Activated CD4-positive, CD25-positive, alpha-beta regulatory T cell treated with anti-CD3 and anti-CD28 coated beads, Interleukin-2, amount 50 U/mL, for 16 hours (primary cell): ENCODE data around the gene KCND3.

ENCODE experiments used
- DNase-seq: peaks from one replicate; pipeline ENCODE4 v3.0.0-alpha.2; 2020; ENCODE audit warnings: low read depth, low spot score

KCND3 gene

DNA sequence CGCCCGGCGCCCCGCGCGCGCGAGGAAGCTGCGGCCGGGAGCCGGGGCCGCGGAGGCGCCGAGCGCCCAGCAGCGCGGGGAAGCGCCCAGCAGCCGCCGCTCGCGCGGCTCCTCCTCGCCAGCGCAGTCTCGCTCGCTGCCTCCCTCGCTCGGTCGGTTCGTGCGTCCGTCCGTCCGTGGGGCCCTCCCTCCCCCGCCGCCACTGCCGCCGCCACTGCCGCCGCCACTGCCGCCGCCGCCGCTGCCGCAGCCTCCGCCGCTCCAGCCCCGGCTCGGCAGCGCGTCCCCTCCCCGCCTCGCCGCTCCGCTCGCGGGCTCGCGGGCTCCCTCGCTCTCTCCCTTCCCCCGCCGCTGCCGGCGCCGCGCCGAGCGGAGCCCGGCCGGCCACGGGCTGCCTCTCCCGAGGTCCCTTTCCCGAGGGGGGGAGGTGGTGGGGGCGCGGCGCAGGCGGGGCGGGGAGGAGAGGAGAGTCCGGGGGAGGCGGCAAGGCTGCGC, at the start of gene KCND3:
TSS of gene KCND3 (minus strand) at position 138 of the 495 bp plus-strand sequence.
- DNase-seq = no peak

DNA sequence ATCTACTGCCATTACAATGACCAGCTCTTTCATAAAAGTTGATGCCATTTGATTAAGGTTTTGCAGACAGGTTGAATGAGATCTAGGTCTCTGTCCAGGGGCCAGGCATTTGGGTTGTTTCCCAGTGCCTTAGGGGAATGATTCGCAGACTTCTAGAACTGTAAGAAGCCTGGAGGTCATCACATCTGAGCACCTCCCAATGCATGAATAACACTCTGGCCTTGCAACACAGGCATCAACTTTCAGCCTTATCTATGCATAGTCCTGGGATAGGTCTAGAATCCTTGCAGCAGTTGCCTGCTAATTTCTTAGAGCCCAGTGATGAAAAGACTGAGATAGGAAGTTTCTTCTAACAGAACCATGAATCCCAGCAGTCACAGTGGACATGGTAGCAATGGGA, 44.8 kb upstream of the KCND3 start:
- no peak for DNase-seq

DNA sequence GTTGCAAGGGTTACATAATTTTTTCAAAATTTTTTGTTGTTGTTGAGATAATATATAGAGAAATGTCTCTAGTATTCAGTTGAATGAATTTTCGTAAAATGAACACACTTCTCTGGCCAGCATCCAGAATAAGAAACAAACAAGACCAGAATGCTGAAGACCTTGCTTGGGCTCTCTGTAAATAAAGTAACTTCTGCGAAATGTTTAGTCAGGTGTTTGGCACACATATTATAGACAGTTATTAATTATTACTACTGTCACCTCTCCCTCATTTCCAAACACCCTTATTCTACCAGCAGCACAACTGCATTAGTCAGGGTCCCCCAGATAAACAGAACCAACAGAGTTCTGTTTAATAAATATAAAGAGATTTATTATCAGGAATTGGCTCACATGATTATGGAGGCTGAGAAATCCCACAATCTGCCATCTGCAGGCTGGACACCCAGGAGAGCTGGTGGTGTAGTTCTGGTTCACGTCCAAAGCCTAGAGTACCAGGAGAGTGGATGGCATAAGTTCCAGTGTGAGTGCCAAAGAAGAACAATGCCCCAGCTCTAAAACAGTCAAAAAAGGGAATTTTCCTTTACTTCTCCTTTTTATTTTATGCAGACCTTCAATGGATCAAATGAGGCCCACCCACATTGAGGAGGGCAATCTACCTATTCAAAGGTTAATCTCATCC, 44.1 kb upstream of the KCND3 start:
- DNase-seq = no peak

DNA sequence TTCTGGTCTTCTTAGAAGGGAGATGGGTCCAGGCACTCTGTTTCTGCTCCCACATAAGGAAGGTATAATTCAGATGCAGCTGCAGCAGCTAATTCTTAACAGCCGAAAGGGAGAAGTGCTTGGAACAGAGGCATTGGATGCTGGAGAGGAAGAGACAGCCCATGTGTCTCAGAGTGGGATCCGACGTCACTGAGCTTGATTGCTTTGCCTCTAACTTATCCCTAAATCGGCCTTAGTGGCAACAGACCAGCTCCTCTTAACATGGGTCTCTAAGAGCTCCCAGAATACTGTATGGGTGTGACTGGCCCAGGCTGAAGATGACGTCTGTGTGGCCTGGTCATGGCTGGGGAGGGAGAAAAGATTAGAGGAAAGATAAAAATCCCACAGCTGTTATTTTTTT, 40.7 kb upstream of the KCND3 start:
- DNase-seq = no peak

DNA sequence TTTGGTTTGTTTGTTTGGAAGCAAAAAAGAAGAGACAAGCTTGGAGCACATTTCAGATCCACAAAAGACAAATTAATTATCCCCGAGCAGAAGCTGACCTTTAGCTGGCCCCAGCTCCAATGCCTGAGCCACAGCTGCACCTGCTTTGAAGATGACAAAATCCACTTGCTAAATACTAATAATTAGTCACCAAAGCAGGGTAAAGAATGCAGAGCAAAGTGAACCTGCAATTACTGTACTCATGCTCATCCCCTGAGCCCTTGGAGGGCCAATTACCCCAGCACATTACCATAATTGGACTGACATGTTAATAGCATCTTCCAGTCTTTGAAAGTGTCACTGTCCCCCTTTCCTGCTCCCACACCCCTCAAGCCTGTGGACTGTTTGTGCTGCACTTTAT, 38.2 kb upstream of the KCND3 start:
- no peak for DNase-seq

DNA sequence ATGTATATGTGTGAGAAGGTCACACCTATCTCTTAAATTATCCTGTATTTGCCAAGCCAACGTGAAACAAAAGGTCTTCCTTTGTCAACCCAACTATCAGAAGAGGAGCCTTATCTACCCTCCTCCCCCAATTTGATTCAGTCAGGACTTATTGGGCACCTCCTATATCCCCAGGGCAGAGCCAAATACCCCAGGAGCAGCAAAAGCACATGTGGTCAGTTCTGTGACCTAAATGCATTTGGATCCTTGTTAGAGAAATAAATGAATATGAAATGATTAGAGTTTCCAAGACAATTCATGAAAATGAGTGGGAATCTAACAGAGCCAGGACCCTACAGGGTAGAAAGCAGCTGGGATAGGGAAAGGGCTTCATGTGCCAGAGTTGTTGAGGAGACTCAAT, 37.0 kb upstream of the KCND3 start:
- no peak for DNase-seq

DNA sequence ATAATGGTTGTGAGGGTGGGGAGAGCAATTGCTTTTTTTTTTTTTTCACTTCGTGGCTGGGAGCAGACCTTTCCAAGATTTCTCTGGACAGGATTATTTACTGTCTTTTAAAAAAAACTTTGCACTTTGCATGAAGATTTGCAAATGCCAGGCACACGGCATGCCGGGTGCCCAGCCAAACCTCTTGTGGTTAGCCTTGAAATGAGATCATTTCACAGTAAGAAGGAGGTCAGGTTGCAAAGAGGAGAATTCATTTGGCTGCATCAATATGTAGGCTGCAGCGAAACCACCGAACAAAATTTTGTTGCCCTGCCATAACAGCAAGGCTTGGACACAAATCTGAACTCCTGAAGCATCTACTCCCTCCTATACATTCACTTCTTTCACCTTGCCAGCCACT, 36.5 kb upstream of the KCND3 start:
- DNase-seq = no peak

DNA sequence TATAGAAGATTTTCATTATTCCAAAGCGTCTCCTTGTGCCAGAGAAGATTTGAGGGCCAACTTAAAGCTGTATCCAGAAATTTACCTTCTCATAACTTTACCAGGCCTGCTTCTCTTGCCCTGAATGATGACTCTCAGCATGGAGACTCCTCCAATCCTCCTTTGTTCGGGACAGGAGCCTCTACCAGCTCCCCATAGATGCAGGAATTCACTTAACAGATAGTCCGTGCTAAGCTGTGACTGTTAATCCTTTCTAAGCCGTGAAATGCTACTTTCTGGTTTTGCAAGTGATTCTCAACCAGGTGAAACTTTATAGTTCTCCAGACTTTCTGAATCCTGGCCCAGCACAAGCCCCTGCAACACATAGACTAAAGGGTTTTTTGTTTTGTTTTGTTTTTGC, 31.8 kb upstream of the KCND3 start:
- DNase-seq = no peak

DNA sequence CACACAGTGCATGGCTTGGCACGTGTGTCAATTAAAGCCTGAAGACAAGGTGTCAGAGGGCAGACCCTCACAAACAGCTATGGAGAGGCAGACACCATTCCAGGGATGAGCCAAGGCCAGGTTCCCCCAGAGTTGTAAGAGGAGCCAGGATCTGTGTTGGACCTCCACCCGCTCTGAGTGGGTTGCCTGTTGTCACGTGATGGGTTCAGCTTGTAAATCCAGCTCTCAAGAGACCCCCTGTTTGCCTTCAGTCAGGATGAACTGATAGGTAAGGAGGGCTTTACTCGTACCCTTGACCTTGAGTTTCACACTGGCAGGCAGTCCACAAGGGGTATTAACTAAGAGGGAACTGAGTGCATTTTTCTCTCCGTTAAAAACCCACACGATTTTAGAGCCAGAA, 27.7 kb upstream of the KCND3 start:
- DNase-seq = no peak

DNA sequence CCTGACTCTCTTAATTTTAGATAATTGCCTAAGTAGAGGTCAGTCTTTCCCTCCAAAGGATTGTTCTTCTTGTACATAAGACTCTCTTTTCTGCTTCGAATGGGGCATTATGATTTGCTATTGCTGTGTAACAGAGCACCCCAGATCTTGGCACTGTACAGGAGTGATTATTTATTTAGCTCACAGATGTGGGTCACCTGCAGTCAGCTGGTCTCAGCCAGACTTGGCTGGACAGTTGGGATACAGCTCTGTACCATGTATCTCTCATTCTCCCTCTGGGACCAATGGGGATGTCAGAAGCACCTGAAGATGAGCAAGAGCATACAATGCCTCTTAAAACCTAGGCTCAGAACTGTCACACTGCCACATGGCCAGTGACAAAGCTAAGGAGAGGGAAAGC, 23.4 kb upstream of the KCND3 start:
- no peak for DNase-seq

DNA sequence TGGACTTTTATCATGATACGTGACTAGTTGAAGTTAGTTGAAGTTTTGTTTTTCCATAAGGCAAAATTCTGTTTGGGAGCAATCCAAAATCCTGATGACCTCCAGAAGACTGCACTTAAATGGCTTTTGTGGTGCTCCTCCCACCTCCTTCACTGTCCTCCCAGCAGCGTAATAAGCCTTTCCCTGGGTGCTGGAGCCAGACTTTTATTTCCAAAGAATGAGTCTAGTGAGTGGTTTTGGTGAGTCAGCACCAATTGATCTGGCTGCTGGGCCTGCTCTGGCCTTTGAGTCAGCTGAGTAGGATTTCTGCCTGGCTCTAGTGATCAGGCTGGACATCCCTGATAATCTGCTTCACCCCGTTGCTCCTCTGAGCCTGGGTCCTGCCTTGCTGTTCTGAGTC, 21.7 kb upstream of the KCND3 start:
- DNase-seq = no peak

DNA sequence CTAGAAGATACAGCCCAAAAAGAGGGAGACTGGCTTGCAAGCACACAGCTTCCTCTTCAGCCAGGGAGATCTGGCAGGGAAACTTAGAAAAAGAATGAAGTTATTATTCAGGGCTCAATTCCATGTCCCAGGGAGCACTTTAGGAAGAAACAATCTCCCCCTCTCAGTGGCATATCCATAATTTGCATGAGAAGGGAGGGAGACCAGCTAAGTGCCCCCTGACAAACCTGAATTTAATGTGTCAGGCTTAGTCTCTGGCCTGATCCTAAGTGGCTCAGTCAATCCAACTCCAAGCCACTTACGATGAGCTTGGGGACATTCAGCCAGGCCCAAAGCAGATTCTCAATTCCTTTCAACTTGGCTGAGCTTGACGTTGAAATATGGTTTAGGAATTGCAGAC, 17.7 kb upstream of the KCND3 start:
- no peak for DNase-seq

DNA sequence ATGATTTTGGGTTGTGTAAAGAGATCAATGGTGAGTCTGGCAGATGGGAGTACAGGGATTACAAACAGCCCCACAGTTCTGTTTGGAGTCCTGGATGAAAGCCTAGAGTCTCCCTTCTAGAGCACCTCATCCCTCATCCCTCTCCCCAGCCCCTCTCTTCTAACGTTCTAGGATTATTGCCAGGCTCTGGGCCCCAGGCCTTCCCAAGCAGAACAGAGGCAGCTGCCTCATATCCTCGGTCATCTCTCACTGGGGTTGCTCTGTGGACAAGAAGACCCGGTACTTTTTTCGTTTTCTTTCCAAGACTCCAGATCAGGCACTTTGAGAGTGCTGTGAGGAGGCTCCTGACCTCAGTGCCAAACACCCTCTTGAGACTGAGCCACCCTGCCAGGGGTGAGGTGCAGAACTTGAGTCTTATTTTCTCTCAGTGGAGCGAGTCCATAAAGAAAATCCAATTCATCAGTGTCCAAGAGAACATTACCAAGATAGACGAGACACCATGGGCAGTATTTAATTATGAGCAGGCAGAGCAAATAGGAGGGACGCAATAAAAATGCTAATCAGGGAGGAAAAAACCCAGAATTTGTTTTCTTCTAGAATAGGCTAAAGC, 17.1 kb upstream of the KCND3 start:
- DNase-seq = no peak

DNA sequence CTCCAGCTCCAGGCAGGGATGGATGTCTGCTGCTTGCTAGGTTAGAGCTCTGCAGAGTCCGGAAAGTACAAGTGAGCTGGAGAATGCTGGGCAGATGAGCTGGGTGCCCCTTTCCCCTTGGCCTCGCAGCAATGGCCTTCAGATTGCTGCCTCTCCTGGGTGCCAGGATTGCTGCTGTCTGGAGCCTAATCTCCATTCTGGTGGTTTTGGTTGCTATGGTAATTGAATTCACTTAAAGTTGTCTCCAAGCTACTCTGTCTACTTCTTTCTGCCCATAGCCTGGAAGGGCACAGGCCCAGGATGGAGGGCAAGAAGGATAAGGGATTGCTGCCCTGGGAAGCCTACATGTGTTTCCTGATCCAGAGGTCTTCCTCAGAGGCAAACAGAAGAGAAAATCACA, 14.6 kb upstream of the KCND3 start:
- DNase-seq = no peak

DNA sequence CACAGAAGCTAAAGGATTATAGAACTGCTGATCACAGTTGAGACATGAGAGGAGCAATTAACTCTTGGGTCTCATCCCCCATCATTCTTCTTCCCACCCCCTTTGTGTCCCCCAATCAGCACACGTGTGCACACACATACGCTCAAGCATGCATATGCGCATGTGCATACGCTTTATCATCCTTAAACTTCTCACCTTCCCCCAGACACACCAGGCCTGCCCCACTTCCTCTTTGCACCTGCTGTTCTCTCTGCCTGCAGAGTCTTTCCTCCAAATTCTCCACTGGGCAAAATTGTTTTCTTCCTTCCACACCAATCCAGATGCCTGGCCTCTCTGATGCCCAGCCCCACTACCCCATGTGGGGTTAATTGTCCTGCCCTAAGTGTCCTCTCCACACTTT, 13.0 kb upstream of the KCND3 start:
- no peak for DNase-seq

DNA sequence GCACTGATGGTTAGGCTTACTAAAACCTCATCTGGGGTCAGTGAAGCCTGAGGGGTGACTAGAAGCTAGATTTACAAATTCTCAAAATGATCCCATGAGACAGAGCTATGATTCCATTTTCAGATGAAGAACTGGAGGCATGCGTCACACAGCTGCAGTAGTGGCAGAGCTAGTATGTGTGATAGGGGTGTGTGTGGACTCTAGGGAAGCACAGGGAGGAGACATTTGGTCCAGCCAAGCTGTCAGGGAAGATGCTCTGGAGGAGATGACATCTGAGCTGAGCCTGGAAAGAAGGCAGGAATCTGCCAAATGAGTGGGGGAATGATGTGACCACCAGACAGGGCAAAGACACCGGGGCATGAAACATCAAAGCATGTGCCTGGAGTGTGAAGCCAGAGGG, 12.0 kb upstream of the KCND3 start:
- no peak for DNase-seq

DNA sequence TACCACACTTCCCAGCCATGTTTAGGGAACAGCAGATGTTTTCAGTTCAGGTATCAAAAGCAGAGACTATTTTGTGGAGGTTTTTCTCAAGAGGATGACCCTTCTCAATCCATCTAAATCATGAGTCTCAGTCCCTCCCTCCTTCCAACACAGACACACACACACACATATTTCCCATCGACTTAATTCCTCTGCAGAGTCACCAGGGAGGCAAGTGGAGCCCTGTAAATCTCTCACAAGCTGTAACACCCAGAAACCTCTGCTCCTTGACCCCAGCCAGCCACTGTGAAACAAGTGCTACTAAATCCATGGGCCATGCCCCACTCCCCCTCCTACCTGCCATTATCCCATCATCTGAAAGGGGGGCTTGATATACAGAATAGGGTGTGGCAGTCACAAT, 10.6 kb upstream of the KCND3 start:
- DNase-seq = no peak

DNA sequence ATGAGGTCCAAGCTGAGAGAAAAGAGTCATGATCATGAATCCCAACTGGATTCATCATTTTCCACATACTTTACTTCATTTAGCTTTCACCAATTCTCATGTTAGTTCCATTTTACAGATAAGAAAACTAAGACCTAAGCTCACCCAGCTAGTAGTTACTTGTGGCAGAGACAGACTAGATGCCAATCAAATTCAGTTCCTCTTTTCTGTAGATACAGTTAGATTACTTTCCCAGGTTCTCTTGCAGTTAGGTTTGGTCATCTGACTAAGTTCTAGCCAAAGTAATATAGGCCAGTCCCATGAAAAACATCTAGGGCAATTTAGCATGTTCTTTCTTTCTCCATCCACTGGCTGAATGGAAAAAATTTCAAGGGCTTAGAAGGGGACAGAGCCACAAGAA, 8.9 kb upstream of the KCND3 start:
- no peak for DNase-seq

DNA sequence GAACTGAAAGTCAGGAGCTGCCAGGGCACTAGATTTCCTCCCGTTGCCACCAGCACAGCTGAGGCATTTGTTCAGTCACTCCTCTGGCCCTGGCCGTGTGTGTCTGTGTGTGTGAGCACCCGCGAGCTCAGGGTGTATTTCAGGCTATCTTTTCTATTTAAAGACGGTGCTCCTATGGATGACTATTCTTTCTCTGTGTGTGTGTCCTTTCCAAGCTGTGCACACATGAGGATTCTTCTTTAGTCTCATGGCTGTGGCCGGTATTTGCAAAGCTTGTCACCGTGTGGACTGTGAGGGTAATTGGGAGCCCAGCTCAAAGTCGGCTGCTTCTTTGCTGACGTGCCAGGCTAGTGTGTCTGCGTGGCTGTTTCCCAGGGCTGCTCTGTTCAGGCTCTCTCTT, 3.0 kb upstream of the KCND3 start:
- no peak for DNase-seq

DNA sequence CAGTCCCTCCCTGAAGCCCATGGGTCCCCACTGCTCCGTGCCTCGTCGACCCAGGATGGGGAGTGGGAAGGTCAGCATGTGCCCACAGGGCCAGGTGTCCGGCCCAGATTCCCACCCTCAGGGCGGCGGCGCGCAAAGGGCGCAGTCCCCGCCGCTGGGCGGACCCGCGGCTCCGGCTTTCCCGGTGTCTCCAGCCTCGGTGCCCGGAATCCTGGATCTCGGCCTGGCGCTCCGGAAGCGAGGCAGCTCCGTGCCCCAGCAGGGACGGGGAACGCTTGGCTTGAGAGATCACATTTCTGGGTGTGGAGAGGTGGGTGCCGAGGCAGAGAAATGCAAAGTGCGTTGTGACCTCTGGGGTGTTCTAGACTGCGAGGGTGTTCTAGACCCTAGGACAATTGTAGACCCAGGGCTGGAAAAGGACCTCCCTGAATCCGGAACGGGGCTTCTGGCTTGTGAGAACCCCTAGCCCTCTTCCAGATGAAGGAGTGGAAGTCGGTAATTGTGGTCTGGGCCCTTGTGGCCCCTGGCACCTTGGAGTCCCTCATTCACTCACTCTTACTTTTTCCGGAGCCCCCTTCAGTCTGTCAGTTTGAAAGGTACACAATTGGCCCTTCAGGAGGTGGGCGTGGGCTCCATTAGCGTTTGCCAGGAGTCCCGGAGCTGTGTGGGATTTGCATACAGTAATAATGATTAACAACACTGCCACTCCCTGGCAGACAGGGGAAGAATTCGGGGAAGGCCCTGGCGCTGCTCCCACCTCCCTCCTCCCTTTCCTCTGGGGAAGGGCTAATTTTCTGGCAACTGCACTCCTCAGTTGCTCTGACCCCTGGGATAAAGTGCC, 1.6 kb upstream of the KCND3 start:
- no peak for DNase-seq

DNA sequence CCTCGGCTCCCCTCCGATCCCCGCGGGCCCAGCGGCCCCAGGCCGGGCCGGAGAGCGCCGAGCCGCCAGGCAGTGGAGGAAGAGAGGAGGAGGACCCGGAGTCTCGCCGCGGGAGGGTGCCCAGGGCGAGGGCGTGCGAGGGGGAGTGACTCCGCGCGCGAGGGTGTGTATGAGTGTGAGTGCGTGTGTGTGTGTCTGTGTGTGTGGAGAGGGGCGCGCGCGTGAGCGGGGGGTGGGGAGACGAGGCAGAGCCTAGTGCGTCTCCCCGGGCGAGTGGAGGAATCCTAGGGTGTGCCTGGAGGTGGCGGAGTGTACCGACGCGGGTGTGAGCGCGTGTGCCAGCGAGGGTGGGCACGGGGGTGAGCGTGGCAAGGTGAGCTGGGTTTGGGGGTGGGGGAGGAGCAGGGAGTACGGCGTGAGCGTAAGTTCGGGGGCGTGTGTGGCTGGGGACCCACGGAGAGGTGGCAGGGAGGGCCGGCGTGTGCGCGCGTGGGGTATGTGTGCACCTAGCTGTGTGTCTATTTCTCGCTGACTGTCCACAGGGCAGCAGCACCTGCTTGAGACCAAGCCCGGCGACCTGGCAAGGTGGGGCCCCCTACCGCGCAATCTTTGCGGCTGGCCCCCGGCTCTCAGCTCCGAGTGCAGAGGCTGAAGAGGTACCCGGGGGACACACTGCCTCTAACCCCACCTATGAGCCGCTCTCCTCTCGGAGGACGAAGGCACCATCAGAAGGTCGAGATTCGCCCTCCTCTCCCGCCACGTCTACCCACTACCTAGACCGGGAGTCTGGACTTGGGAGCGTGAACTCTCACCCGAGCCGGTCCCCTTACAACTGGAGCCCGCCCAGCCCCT, 784 bp upstream of the KCND3 start:
- DNase-seq = no peak
